Ramos (cell line): ENCODE measurements around the gene ZNF366.
"Not testable (repeated sequence)": the region's sequence is repeated elsewhere in the genome, so short reads cannot be mapped to it uniquely, and the experiment has no call there.

Experiments used
- in situ Hi-C: fragments of 300-500 bp; cut with MboI; formaldehyde crosslinking; loops from one replicate; pipeline ENCODE4 v1.14.3; 2022; ENCODE audit warnings: low sequenced_read_pairs; ENCODE audit not compliant: unreplicated experiment

ZNF366 gene

DNA sequence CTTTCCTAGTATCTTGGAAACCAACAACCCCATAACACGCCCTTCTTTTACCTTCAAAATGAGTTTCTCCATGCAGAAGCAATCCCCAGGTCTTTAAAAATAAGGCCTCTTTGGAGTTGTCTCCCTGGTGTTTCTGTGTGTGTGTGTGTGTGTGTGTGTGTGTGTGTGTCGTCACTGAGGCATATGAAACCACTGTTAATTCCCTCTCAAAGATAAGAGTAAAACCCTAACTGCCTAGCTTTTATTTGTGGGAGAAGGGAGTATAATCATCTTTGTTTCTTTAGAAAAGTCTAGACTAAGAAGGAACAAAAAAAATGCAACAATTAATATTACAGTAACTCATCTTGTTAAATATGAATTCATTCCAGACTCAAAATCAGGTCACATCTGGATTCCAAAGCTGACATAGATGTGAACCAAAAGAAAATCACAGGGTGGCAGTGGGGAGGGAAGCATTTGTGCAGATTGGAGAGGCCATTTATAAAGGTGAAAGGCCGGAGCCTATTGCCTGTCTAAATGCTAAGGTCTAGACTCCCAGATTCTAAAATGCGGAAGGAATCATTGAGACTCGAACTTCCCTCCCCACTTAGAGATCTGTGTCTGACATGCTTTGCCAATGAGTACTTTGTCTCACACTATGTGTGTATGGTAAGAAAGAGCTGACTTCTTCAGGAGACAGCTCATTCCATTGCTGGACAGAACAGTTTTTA lies 91.4 kb downstream of the ZNF366 start:
- in situ Hi-C loops = no loop called here

DNA sequence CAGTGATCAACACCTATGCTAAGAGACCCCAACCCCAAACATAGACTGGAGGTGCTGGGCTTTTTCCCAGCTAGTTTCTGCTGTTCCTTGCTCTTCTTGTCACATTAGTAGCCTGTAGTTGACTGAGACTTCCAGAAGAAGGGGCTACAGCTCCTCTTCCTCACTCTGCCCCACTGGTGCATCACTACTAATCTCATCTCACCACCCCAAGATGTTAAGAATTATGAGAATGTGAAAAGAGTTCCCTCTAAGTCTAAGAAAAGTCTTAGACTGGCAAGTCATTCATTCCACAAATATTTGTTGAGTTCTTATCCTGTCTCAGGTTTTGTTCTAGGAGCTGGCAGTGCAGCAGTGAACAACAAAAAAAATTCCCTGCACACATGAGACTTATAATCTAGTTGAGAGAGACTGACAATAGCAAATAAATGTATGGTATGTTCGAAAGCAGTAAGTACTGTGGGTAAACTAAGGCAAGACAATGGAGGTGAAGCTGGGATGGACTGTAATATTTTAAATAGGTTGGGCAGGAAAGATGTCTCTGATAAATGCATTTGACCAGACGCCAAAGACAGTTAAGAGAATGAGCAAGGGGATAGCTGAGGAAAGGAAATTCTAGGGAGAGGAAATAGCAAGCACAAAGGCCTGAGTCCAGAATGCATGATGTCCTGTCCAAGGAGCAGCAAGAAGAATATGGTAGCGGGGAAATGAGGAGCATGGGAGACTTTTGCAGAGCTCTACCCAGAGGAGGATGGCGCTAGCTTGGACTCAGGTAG lies 94.7 kb downstream of the ZNF366 start:
- in situ Hi-C loops = no loop called here

DNA sequence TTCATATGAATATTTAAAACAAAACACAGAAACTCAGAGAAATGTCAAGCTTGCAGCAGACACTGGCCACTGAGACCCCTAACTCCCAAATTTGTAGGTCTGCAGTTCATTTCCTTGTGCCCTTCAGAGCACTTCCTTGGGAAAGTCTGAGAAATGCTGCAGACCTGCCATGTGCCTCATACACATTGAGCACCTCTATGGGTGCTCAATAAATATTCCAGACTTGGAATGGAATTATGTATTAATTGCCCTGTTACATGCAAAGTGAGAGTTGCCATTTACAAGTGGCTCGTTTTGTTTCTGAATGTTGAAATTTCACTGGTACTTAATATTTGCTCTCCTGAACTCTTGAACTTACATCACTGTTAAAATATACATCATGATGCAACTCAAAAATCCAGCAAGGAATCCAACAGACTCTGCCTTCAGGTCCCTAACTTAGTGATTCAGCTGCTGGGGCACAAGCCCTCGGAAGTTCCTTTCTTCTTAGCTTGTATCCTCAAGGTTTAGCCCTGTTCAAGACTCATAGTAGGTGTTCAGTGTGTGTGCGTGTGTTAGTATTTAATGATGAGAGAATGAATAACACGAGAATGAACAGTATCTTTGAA lies 96.4 kb downstream of the ZNF366 start:
- in situ Hi-C loops = no loop called here

DNA sequence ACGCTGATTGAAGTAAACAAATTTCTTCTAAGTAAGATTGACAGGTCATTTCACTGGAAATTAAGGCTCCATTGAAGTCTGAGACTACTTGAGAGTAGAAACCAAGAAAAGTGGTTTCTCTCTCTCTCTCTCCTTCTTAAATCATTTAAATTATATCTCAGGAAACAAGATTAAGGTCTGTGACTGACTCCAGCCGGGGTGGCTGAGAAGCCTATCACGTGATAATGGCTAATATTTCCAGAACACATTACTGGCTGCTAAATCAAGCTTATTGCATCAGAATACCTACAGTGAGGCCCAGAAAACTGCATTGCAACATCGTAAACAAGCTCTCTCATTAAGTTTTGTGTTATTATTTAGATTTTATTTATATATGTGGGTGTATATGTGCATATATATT lies 98.6 kb downstream of the ZNF366 start:
- in situ Hi-C loops = no loop called here

DNA sequence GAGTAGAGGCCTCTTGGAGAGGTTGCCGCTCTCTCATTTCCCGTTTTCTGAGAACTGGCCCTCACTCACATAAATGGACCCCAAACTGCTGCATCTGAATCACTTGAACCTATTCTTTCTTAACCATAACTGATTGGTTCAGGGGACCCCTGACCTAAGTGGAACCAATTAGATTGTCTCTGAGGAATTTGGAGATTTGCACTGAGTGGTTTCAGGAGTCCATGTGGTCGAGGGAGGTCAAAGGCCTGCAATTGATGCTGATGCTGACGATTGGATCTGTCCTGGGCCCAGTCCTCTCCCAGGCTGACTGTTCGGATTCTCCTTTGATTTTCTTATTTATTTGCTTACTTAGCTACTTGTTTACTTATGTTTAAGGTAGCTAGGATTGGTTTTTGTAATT lies 99.1 kb downstream of the ZNF366 start:
- in situ Hi-C loops = no loop called here

DNA sequence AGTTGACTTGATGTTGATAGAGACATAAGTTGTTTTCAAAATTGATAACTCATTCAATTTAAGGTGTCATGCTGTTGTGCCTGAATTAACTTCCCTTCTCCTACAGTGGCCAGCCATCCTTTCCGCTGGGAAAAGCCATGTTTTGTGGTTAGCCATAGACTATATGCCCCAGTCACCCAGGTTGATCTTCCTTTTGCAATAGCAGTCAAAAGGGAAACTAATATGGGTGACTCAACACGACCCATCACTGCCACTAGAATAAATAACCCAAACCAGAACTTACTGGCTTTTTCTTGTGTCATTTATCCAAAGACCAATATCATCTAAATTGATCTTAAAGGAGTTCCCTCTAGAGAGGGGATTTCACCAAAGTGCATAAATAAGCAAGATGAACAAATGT lies 99.7 kb downstream of the ZNF366 start:
- in situ Hi-C loops = no loop called here

DNA sequence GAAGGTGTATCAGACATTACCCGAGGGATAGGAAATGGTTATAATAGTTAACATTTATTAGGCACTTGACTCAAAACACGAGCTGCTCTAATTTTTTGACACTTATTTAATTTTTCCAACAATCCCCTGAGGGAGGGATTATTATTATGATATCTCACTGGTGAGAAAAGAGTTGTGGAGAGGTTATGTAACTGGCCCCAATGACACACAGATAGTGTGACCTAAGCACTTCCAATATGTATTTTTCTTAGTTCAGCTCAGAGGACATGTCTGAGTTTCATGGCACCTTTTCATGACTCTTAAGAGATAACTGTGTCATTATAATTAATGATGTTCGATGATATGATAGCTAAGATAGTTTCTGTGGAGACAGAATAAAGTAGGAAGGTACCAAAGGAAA lies 100.1 kb downstream of the ZNF366 start:
- in situ Hi-C loops = no loop called here

DNA sequence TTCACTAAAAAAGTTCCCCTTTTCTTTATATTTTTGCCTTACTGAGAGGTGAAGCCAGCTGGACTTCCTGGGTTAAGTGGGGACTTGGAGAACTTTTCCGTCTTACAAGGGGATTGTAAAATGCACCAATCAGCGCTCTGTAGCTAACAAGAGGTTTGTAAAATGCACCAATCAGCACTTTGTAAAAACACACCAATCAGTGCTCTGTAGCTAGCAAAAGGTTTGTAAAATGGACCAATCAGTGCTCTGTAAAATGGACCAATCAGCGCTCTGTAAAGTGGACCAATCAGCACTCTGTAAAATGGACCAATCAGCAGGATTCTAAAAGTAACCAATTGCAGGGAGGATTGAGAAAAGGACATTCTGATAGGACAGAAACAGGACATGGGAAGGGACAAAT lies 102.4 kb downstream of the ZNF366 start:
- in situ Hi-C loops = not testable (repeated sequence)

DNA sequence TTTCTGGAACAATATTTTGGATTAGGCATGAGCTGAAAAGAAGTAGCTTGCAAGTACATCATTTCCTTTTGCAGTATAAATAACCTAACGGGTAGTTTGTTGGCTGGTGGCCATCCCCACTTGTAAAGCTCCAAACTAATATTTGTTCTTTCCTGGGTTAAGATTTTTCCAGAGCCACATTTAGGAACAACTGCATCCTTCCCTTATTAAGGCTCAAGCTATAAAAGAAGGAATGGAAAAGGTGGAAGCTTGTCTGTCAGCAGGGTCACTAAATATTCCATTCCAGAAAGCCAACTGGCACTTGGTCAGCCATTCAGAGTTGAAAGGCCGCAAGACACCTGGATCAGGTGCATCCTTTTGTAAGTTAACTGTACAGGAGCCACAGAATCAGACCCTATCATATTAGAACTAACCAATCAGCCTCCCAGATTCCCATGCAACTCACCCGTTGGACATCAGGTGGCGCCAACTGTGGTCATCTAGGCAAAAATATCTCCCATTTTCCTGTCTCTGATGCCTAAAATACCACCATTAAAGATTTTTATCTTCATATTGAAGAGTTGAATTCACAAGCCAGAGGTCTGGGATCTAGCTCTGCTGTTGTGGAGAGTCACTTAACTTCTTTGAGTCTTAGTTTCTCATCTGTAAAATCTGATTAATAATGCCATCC lies 104.1 kb downstream of the ZNF366 start:
- in situ Hi-C loops = no loop called here

DNA sequence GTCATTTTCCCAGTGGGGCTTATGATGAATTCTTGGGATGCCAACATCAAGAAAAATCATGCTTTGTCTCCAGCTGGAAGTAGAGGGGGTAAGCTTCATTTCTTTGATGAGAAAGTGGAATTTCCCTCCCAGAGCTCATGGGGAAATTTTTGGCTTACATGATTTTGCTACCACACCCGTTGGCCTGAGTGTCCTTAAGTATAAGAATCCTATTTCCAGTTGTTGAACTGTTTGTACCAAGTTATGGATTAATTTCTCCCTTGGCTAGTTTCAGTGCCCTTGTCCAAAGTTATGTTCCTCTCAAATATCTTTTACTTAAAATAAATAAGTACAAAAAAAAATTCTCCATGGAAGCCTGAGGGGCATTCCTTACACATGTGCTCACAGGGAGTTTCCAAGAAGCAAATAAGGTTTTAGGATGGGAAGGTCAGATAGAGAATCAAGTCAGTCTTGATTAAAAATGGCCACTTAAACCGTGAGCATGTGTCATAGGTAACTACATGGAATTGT lies 104.8 kb downstream of the ZNF366 start:
- in situ Hi-C loops = no loop called here

DNA sequence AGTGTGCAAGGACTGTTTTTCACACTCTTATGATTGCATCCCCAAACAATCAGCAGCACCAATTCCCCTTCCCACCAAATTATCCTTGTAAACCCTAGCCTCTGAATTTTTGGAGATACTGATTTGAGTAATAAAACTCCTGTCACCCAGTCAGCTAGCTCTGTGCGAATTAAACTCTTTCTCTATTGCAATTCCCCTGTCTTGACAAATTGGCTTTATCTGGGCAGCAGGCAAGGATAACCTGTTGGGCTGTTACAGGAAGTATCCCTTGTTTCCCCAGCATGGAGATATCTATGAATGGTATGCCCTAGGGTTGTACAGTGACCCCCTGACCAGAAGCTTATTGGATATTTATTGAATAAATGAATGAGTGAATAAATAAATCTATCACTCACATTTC lies 106.3 kb downstream of the ZNF366 start:
- in situ Hi-C loops = no loop called here

DNA sequence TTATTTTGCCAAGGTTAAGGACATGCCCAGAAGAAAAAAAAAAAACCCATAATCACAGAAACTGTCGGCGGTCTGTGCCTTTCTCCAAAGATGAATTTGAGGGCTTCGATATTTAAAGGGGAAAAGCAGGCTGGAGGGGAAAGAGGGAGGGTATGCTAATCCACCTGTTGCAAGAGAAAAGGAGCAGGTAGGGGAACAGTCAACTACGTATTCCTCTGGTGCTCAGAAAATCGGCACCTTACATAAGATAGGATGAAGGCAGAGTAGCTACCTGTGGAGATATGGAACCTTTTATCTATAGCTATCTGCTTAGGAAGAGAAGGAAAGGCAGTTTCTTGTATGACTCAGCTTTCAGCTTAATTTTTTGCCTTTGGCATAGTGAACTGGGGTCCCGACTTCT lies 109.4 kb downstream of the ZNF366 start:
- in situ Hi-C loops = no loop called here

DNA sequence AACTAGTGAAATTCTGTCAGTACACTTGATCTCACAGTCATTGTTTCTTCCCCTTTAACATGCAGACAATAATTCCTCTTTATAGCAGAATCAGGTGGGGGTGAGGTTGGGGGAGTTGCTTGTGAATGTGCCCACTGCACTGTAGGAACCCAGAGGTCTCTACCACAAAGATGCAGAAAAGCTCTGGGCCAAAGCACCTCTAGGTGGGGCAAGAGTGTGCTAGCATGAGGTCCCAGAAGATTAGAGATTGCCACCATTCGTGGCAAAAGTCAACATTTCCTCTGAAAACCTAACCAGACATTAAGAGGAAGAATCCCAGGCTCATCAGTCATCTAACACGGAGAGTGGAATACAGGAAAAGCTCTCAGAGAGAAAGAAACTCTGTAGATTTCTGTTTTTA lies 112.5 kb downstream of the ZNF366 start:
- in situ Hi-C loops = no loop called here

DNA sequence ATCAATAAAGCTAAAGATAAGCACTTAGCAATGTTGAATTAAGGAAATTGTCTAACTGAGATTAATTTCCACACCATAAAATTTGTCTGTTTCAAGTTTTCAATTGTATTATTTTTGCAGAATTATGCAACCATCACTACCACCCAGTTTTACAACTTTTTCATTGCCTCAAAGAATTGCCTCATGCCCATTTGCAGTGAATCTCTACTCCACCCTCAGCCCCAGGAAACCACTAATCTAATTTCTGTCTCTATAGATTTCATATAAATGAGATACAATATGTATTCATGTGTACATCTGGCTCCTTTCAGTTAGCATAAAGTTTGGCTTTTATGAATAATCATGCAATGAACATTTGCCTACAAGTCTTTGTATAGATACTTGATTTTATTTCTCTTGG lies 114.2 kb downstream of the ZNF366 start:
- in situ Hi-C loops = no loop called here
